ENCODE measurements around the gene GCM1. TPM values are rescaled to one million over a fixed set of nuclear protein-coding genes. Genes with fewer than 3 reads are reported as not detected.

GCM1 gene
- total RNA-seq = not detected
- long read RNA-seq = 0 reads

- DNase-seq (no peak), ATAC-seq (no peak)
- intact Hi-C loops (cut with DNase I) = no loop called here
These were observed at the start of gene GCM1 for GRCh38 chr6:53148684-53149083. TSS of gene GCM1 (minus strand) at chr6:53148841. CDS start at chr6:53145632, 3,209 bp downstream.

GRCh38 chr6:53197553-53197952, 48.9 kb upstream of the GCM1 start:
- Histone ChIP-seq H3K36me3 (no peaks in the 10 kb centered on the region), H3K27me3 (ENCODE audit: low read depth) (no peaks in the 10 kb centered on the region), H3K27ac (no peak overlapping the region), H3K9me3 (no peaks in the 10 kb centered on the region), H3K4me3 (no peak overlapping the region), H3K4me1 (no peaks in the 10 kb centered on the region)
- intact Hi-C loops (cut with DNase I) = no loop called here
- no peak for TF ChIP-seq CTCF (IDR thresholded peaks at IDR 0.05)
- ATAC-seq = no peak
- DNase-seq = no peak

More at GRCh38 chr6:53148684-53149083, at the start of gene GCM1:
- Histone ChIP-seq H3K4me1 (no peaks in the 10 kb centered on the region), H3K4me3 (no peak within 1 kb of the TSS), H3K9me3 (no peaks in the 10 kb centered on the region), H3K36me3 (no peaks in the 10 kb centered on the region), H3K27ac (no peak within 1 kb of the TSS), H3K27me3 (ENCODE audit: low read depth) (no peaks in the 10 kb centered on the region)
- TF ChIP-seq CTCF (IDR thresholded peaks at IDR 0.05) = no peak

- intact Hi-C loops (cut with DNase I) = no loop called here
These were observed 46.4 kb upstream of the GCM1 start for GRCh38 chr6:53195048-53195447.

GRCh38 chr6:53192682-53193188, 44.1 kb upstream of the GCM1 start:
- Histone ChIP-seq H3K36me3 (no peaks in the 10 kb centered on the region), H3K4me1 (no peaks in the 10 kb centered on the region), H3K9me3 (no peaks in the 10 kb centered on the region), H3K27ac (no peak overlapping the region), H3K27me3 (ENCODE audit: low read depth) (no peaks in the 10 kb centered on the region), H3K4me3 (no peak overlapping the region)
- ATAC-seq (no peak), DNase-seq (no peak)
- intact Hi-C loops (cut with DNase I) = no loop called here
- no peak for TF ChIP-seq CTCF (IDR thresholded peaks at IDR 0.05)

More at GRCh38 chr6:53195048-53195447, 46.4 kb upstream of the GCM1 start:
- Histone ChIP-seq H3K4me3 (no peak overlapping the region), H3K27me3 (ENCODE audit: low read depth) (no peaks in the 10 kb centered on the region), H3K27ac (no peak overlapping the region), H3K4me1 (no peaks in the 10 kb centered on the region), H3K9me3 (no peaks in the 10 kb centered on the region), H3K36me3 (no peaks in the 10 kb centered on the region)
- ATAC-seq (no peak), DNase-seq (no peak)
- TF ChIP-seq CTCF (IDR thresholded peaks at IDR 0.05) = no peak

- Histone ChIP-seq H3K36me3 (no peaks in the 10 kb centered on the region), H3K4me1 (no peaks in the 10 kb centered on the region), H3K27me3 (ENCODE audit: low read depth) (no peaks in the 10 kb centered on the region), H3K27ac (no peak overlapping the region), H3K9me3 (no peaks in the 10 kb centered on the region), H3K4me3 (no peak overlapping the region)
- DNase-seq (no peak), ATAC-seq (no peak)
- no peak for TF ChIP-seq CTCF (IDR thresholded peaks at IDR 0.05)
- intact Hi-C loops (cut with DNase I) = no loop called here
These were observed 40.9 kb upstream of the GCM1 start for GRCh38 chr6:53189554-53189953.

Measured in lower lobe of right lung (tissue), 2 donors.